ENCODE data around the gene ELN.

The ELN gene

GRCh38 chr7:74025146-74025545, 2.8 kb upstream of the ELN start:
- DNase-seq (ENCODE audit: low spot score) = no peak

DNA sequence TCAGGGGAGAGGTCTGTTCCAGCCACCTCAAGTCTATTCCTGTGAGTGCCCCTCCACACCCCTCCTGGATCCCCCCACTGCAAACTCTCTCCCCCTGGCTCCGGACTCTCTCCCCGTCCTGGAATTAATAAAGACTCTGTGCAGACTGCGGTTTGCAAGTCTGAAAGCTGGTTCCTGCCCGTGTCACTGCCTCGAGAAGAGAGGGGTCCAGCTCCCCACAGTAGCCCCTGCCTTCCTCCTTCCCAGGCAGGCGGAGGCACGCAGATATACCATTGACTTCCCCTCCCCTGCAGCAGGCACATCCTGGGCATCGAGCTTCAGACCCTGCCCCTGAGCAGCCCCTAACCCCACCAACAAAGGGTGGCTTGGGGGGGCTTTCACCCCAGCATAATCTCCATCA, 2.2 kb upstream of the ELN start:
- no peak for DNase-seq (ENCODE audit: low spot score)

- no peak for DNase-seq (ENCODE audit: low spot score)
Observed at GRCh38 chr7:74026406-74026902, 1.5 kb upstream of the ELN start.

GRCh38 chr7:74026903-74027682, 880 bp upstream of the ELN start:
- peak; percentile 35 for DNase-seq (ENCODE audit: low spot score)

- no peak for DNase-seq (ENCODE audit: low spot score)
Observed at GRCh38 chr7:74028321-74028838, 407 bp downstream of the ELN start.

GRCh38 chr7:74029089-74029785, 1.3 kb downstream of the ELN start:
- no peak for DNase-seq (ENCODE audit: low spot score)

GRCh38 chr7:74029991-74030415, 2.0 kb downstream of the ELN start:
- no peak for DNase-seq (ENCODE audit: low spot score)

- DNase-seq (ENCODE audit: low spot score) = no peak
Observed at GRCh38 chr7:74030861-74031260, 2.9 kb downstream of the ELN start.

- no peak for DNase-seq (ENCODE audit: low spot score)
Observed at GRCh38 chr7:74031403-74032190, 3.6 kb downstream of the ELN start.

DNA sequence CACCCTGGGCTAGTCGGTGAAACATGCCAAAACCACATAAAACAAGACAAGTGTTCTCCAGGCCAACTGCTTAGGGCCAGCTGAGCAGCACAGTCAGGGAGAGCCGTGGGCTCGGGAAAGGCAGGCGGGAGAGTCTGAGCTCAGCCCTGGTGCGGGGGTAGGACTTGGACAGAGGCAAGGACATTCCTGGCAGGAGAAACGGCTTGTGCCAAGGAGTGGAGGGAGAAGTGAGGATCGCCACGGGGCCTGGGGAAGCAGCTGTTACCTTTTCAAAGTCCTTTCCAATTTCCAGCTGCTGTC, 4.2 kb downstream of the ELN start:
- no peak for DNase-seq (ENCODE audit: low spot score)

DNA sequence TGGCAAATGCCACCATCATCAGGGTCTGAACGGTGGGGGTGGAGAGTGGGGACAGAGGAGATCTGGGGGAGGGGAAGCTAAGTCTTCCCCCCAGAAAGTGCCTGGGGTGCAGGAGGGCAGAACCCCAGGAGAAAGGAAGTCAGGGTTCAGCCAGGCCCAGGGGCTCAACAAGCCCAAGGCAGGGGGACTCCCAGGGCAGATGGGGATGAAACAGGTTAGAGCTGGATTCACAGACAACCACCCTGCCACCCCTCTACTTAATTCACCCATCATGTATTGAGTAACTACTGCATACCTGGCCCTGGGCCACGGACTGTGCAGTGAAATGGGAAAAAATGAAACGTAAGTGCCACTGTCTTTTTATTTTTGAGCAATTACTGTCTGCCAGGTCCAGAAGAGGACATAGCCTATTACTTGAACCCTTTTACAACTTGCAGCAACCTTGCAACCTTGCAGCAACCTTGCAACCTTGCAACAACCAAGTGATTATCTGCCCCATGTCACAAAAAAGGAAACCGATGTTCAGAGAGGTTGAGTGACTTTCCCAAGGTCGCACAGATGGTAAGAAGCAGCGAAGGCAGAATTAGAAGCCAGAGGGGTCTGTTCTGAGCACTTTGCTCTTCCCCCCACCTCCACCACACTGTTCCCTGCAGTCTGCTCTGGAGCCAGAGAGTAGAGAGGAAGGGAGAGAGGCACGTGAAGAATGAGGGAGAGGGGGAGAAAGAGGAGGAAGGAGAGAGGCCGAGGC, 4.8 kb downstream of the ELN start:
- DNase-seq (ENCODE audit: low spot score) = no peak

- no peak for DNase-seq (ENCODE audit: low spot score)
Observed at GRCh38 chr7:74033372-74034311, 5.7 kb downstream of the ELN start.

DNA sequence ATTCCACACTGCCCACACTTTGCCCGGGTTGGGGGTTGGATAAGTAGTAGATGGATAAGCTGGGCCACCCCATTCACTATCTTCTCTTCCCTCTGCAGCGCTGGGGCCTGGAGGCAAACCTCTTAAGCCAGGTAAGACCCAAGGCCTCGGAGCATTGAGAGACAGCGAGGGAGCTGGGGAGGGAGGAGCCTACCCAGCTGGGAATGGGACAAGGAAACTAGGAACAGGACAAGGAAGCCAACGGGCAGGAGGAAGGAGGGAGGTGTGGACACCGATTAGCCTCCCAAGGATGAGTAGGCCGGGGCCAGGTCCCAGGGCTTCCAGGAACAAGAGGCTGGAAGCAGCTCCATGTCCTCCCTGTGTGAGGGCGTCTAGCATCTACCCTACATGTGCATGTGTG, 9.6 kb downstream of the ELN start:
- DNase-seq (ENCODE audit: low spot score) = no peak

DNA sequence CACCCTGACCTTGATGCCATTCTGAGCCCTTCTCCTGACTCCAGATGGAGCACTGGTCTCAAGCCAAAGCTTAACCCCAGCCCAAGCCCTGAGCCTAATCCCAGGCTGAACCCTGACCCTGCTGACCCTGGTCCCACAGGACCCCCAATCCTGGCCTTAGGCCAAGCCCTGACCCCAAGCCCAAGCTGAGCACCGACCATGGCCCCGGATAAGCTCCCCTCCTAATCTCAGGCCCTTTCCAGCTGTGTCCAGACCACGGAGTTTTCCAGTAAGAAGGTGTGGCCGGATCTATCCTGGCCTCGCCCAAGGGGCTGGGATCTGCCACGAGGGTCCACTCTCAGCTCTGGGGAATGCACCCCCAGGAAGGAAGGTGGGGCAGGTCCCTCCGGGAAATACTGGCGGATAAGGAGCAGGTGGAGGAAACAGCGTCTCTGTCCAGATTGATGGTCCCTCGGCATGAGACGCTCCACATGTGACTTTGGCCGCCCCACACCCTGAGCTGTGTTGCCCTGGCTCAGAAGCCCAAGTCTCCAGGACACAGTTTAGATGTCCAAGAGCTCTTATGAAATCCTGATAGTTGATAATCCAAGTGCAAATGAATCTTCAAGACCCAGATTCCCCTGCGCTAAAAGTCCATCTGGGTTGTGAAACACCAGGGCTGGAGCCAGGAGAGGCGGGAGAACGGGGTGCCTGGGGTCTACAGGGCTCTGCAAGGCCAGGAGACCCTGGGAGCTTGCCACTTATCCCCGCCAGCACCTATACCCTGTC, 10.4 kb downstream of the ELN start:
- DNase-seq (ENCODE audit: low spot score) = no peak

DNA sequence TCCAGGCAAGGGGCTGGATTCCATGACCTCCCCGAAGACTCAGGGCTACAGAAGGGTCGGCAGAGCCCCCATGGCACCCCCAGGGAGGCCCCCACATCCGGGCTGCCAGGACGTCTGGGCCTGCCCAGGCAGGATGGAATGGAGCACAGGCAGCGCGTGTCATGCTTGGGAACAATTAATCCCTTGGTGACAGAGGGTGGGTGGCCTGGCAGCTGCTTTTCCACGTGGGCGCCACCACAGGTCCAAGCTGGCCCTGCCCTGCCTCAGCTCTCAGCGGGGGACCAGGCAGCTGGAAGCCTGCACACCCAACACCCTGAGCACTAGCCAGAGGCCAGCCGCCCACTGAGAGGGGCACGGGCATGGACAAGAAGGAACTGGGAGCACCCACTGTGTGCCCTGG, 11.4 kb downstream of the ELN start:
- DNase-seq (ENCODE audit: low spot score) = no peak

DNA sequence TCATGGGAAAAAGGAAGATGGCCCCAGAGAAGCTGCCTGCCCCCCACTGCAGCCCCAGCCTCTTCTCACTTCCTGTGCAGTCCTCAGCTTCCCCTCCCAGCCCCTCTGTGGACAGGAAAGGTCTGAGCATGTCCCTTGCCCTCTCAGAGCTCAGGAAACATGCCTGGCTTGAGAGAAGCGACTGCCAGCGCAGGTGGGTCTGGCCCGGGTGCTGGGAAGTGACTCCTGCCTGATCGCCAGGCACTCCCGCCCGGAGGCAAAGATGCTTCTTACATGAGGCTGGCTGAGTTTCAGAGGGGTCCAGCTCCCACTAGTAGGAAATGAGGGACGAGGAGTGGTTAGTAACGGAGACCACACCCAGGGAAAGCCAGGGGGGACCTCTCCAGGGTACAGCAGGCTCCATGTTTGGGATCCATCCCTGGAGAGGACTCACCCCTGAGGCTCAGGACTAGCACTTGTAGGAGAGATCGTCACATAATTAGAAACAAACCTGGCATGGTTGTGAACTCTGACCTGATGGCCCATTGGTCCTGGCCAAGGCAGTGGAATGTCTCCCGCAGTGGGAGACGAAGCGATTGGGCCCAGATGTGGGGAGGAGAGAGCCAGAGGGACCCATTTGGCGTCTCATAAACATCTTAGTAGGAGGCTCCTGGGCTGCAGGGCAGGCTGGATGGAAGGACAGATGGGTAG, 12.3 kb downstream of the ELN start:
- DNase-seq (ENCODE audit: low spot score) = no peak

GRCh38 chr7:74040791-74041520, 13.0 kb downstream of the ELN start:
- no peak for DNase-seq (ENCODE audit: low spot score)

GRCh38 chr7:74042746-74043522, 15.0 kb downstream of the ELN start:
- no peak for DNase-seq (ENCODE audit: low spot score)
